ENCODE measurements around the gene PSORS1C1. TPM values are rescaled to one million over a fixed set of nuclear protein-coding genes. Genes with fewer than 3 reads are reported as not detected.

The PSORS1C1 gene
- total RNA-seq, result 0.37 and 0.39 TPM in 2 replicates

GRCh38 chr6:31114541-31114878, at the start of gene PSORS1C1:
TSS of gene PSORS1C1 (plus strand) at chr6:31114800. CDS start at chr6:31129633, 14,833 bp downstream.

GRCh38 chr6:31112478-31112877, 2.1 kb upstream of the PSORS1C1 start, which contains the start of gene C6orf15:
TSS of gene C6orf15 (minus strand) at chr6:31112575. CDS start at chr6:31112555, 20 bp downstream.

GRCh38 chr6:31120151-31120915, 5.7 kb downstream of the PSORS1C1 start, which contains the start of gene CDSN:
TSS of gene CDSN (minus strand) at chr6:31120446. CDS start at chr6:31120419, 27 bp downstream.

GRCh38 chr6:31138982-31139381, 24.4 kb downstream of the PSORS1C1 start, which contains the start of gene PSORS1C2:
TSS of gene PSORS1C2 (minus strand) at chr6:31139066. CDS start at chr6:31139026, 40 bp downstream.

GRCh38 chr6:31157513-31158139, 43.0 kb downstream of the PSORS1C1 start, which contains the start of gene CCHCR1:
TSS of gene CCHCR1 (minus strand) at chr6:31157802. CDS start at chr6:31157600, 202 bp downstream.

GRCh38 chr6:31158140-31158862, 43.7 kb downstream of the PSORS1C1 start, which contains the start of gene TCF19:
TSS of gene TCF19 (plus strand) at chr6:31158589. CDS start at chr6:31159470, 881 bp downstream.

GRCh38 chr6:31170600-31170881, 55.9 kb downstream of the PSORS1C1 start, which contains the start of gene POU5F1:
TSS of gene POU5F1 (minus strand) at chr6:31170682. CDS start at chr6:31170620, 62 bp downstream.

Small RNA genes lying within 50 kb of the gene (small RNA-seq; reads per million reads assigned to genes)
- not detected for gene POLR2LP1
- not detected for gene RNU6-1133P

Other genes with a start within 250 kb of the PSORS1C1 start
- 2.6 and 3.9 TPM in 2 replicates for gene DDR1, start 230.3 kb upstream of the PSORS1C1 start, total RNA-seq
- gene GTF2H4, start 206.6 kb upstream of the PSORS1C1 start, total RNA-seq, result 8.1 and 11.3 TPM in 2 replicates
- gene VARS2, start 200.6 kb upstream of the PSORS1C1 start, total RNA-seq, result 10.7 and 18.4 TPM in 2 replicates
- gene SFTA2, start 182.6 kb upstream of the PSORS1C1 start, total RNA-seq, result not detected in 2 replicates
- gene MUCL3, start 173.8 kb upstream of the PSORS1C1 start, total RNA-seq, result not detected in 2 replicates
- not detected in 2 replicates for gene MUC21, start 131.1 kb upstream of the PSORS1C1 start, total RNA-seq
- gene MUC22, start 104.3 kb upstream of the PSORS1C1 start, total RNA-seq, result not detected in 2 replicates
- not detected in 2 replicates for gene C6orf15, start 2.2 kb upstream of the PSORS1C1 start, total RNA-seq
- not detected in 2 replicates for gene CDSN, start 5.6 kb downstream of the PSORS1C1 start, total RNA-seq
- gene PSORS1C2, start 24.3 kb downstream of the PSORS1C1 start, total RNA-seq, result not detected in 2 replicates
- gene CCHCR1, start 43.0 kb downstream of the PSORS1C1 start, total RNA-seq, result 11.4 and 18.0 TPM in 2 replicates
- 13.6 and 25.2 TPM in 2 replicates for gene TCF19, start 43.8 kb downstream of the PSORS1C1 start, total RNA-seq
- gene POU5F1, start 55.9 kb downstream of the PSORS1C1 start, total RNA-seq, result 0.59 TPM in 1 of 2 replicates, not detected in the other
- gene HLA-C, start 157.3 kb downstream of the PSORS1C1 start, total RNA-seq, result 73.9 and 109 TPM in 2 replicates
- 103 and 228 TPM in 2 replicates for gene HLA-B, start 242.4 kb downstream of the PSORS1C1 start, total RNA-seq